Activated T-cell treated with anti-CD3 and anti-CD28 coated beads for 24 hours (primary cell): Measurements from ENCODE around the gene MBP.

Experiments
- DNase-seq: peaks from one replicate; pipeline ENCODE4 v3.0.0-alpha.2; 2020; ENCODE audit warnings: low read depth

The MBP gene

DNA sequence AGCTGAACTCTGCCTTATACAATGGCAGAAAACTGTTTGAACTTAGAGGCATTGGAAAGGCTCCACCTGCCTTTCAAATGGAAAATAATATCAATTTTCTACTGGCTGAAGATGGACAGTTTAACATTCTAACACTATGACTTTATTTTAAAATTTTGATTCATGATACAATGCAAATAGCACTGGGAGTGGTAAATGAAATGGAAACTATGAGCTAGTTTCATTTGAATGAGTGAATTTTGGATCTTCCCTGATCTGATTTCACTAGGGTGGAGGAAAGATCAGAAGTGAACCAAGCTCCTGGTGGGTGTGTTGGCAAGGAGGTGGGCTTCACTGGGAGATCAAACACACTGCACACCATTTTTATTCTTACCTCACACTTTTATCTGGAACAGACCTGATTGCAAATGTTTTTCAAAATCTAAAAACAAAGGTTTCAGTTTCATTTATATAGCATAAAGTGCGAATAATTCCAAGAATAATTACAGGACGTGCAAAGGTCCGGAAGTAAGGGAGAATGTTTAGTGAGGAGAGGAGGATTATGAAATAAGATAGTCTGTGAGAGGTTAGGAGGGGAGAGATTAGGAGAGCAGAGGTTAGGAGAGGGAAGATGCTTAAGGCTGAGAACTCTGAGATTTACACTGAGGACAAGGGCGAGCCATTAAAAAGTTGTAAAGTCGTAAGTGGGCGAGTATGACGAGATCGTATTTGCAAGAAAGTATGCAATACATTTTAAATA lies 18.6 kb upstream of the MBP start:
- DNase-seq: no peak

DNA sequence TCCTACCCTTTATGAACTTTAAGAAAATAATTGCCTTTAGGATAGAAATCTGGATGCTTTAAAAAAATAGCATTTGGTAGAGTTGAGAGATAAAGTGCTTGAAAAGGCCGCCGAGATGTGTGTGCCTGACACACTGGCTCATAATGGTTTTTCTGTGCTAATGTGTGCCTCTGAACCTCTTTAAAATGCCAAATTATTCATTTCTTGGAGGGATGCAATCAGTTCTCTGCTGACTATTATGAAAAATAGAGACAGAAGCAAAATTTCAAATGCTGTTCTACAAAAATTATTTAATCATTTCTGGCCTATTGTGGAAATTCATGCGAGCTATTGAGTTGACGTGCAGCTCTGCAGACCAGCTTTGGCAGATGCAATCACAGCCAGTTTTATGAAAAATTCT lies 18.0 kb upstream of the MBP start:
- DNase-seq: no peak

DNA sequence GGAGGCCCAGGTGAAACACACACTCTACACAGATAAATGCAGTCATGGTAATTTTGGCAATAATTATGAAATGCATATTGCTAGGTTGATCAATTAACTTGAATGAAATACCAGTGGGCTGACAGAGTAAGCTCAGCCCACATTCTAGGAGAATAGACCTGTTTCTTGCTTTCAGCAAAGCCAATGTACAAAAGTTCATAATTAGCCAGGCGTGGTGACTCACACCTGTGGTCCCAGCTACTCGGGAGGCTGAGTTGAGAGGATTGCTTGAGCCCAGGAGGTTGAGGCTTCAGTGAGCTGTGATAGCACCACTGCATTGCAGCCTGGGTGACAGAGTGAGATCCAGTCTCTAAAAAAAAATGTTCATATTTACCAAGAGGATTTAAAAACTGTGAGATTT lies 15.7 kb upstream of the MBP start:
- DNase-seq: no peak

DNA sequence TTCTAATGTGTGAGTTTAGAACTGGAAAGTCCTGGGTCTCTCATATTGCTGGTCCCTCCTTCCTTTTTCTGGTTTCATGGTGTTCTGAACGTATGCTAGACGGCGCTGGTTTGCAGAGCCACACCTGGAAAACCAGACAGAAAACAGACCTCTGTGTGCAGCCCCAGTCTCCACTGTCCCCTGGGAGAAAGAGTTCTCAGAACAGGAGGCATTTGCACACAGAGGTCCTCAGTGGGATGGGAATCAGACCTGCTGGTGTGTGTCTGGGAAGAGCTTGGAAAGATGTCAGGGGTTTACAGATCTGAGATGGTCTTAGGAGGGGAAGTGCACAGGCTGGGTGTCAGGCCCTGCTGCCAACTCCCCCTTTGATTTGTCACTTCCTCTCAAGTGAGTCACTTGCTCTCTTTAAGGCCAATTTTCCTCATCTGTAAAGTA lies 14.9 kb upstream of the MBP start:
- no peak for DNase-seq

DNA sequence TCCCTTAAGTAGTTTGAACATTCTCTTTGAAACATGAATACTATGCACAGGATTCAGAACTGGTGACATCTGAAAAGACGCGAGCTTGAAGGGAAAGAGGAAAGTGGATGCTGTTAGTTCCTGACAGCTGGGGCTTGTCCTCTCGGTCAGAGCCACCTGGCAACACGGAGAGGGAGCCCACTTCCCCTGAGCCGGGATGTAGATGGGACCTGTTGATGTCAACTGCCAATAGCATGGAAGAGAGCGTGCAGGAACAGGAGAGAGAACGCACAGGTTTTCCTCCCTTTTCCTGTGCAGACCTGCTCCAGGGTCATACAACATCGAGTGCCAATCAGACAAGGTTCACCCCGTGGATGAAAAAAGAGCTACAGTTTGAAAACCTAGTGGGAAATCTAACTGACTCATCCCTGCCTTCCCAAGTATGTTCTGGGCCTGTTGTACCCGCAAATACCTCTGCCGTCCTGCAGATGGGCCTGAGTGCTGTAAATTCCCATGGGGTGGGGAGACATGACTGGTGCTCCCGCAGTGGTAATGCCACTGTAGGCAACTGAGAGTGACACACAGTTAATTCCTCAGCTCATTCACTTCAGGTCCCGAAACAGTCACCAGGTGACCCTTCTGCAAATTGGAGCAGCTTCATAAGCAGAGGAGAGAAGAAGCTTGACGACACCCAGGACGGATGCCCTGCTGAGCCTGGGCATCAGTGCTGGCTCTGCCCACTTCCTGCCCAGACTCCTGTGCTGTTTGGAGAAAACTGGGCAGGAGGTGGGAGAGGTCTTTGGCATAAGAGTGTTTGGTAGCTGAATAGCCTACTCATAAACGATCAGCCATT lies 13.9 kb upstream of the MBP start:
- no peak for DNase-seq

DNA sequence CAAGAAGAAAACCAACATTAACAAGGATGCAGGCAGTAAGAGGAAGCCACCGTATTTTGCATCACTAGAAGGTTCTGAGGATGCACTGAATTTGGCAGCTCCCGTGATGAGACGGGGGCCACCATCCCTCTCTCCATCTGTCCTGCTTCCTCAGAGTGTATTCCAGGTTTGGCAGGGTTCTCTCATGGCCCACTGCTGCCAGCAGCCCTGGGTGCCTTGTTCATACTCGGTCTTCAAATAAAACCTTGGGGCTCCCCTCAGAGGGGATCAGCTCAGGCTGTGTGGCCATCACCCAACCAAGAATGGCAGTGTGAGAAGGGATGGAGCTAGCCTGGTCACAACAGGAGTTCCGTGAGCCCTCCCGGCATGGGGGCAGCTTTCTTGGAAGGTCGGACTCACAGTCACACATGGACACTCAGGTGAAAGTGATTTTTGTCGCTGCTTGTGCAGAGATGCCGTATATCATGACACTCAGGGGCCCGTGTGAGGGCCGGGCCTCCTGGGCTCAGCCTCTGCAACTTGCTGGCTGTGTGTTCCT lies 12.8 kb upstream of the MBP start:
- no peak for DNase-seq

DNA sequence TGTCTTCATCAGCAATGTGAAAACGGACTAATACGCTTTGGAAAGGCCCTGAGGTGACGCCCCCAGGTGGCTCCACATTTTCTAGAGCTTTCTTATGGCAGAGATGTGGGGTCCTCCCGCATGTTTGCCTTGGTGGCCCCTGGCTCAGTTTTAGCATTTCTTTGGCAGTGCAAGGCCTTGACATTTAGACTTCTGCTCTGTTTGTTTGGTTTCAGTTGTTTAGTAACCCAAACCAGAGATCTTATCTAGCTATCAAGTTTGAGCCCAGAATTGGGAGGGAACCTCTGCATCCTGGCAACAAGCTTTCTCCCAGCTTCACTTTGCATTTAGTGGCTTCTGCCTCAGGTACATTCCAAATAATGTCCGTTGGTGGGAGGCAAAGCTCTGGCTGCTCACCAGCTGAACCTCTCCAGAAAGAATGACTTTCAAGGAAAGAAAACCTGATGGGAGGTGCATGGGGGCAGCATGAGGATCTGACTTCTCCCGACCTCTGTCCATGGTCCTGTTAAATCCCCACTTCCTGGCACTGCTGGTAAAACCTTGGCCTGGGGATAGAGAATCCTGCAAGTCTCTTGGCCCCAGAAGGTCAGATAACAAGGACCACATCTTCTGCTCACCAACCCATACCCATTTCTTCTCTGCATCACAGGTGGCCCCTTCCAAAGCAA lies 12.0 kb upstream of the MBP start:
- DNase-seq: no peak

DNA sequence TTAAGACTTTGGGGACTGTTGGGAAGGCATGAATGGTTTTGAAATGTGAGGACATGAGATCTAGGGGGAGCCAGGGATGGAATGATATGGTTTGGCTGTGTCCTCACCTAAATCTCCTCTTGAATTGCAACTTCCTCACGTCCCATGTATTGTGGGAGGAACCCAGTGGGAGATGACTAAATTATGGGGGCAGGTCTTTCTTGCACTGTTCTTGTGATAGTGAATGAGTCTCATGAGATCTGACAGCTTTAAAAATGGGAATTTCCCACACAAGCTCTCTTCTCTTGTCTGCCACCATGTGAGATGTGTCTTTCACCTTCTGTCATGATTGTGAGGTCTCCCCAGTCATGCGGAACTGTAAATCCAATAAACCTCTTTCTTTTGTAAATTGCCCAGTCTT lies 11.5 kb upstream of the MBP start:
- DNase-seq: no peak

DNA sequence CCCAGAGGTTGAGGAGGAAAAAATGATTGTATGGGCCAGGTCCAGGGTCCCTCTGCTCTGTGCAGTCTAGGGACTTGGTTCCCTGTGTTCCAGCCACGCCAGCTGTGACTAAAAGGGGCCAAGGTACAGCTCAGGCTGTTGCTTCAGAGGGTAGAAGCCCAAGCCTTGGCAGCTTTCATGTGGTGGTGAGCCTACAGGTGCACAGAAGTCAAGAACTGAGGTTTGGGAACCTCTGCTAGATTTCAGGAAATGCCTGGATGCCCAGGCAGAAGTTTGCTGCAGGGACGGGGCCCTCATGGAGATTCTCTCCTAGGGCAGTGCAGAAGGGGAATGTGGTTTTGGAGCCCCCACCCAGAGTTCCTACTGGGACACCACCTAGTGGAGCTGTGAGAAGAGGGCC lies 10.6 kb upstream of the MBP start:
- DNase-seq: no peak

DNA sequence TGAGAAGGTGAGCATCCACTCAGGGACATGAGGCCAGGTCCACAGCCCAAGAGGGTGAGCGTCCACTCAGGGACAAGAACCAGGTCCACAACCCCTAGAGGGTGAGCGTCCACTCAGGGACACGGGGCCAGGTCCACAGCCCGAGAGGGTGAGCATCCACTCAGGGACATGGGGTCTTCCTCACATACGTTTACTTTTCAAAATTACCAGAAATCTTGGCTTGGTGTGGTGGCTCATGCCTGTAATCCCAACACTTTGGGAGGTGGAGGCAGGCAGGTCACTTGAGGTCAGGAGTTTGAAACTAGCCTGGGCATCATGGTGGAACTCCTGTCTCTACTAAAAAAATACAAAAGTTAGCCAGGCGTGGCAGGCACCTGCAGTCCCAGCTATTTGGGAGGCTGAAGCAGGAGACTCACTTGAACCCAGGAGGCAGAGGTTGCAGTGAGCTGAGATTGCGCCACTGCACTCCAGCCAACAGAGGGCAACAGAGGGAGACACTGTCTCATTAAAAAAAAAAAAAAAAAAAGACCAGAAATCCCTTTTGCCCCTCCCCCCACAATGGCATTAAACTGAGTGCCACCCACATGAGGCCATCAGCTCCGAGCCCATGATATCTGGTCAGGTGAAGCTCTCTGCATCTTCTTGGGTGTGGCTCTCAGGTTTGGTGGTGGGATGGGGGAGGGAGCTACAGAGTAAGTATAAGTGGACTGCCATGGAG lies 9.0 kb upstream of the MBP start:
- DNase-seq: no peak

DNA sequence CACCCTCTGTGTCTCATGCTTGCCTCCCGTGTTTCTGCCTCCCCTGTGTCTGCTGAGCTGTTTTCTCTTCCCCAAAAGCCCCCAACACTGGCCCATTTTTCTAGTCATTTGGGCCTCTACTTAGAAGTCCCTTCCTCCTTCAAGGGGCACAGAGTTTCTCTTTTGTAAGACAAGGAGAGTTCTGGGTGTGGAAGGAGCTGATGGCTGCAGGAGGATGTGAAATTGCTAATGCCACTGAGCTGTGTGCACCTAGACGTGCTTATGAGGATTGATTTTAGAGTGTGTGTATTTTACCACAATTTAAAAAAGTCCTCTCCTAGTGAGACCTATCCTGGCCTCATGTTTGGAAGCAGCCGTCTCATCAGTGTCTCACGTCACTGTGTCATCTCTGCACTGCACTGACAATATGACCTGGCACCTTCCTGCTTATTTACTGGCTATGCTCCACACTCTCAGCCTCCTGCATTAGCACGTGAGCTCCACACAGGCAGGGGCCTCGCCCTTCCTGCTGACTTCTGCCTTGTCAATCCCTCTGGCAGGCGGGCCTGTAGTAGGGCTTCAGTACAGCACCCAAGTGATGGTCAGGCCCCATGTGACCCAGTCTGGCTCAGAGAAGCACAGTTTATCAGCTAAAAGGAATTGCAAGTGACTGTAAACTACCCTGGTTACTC lies 8.0 kb upstream of the MBP start:
- no peak for DNase-seq

DNA sequence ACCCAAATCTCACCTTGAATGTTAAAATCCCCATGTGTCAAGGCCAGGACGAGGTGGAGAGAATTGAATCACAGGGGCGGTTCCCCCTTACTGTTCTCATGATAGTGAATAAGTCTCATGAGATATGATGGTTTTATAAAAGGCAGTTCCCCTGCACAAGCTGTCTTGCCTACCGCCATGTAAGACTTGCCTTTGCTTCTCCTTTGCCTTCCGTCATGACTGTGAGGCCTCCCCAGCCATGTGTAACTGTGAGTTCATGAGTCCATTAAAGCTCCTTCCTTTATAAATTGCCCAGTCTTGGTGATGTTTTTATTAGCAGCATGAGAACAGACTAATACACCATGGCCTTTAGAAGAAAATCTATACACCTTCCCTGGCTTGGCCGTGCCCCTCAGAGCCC lies 7.4 kb upstream of the MBP start:
- DNase-seq: no peak

DNA sequence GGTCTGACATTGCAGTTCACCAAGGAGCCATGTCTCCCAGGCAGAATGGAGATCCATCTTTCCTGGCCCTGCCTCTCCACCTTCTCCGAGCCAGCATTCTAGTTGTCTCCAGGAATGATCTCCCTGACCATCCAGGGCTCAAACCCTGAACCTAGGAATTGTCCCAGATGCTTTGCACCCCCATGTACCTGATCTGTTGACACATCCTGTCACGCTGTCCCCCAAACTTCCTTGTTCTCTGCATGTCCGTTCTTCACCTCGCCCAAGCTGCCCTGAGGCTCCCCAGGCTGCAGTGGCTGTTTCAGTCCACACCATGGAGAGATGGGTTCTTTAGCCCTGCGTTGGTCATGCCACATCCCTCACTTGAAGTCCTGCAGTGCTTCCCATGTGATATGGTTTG lies 7.0 kb upstream of the MBP start:
- DNase-seq: no peak

DNA sequence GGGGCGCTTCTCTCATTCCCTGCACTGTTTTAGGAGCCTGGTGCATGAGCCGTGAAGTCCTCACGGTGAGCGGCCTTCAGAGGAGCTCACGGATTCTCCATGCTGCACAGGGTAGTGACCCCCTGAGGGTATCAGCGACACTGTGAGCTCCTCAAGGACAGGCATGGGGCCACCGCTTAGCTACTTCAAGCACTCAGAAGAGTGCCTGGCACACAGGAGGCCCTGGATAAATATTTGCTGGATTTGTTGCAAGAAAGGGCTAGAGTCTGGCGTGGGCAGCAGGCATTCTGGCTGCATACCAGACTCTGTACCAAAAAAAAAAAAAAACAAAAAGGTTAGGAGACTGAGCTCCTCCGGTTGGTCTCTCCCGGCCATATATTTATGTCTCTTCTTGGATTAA lies 5.7 kb upstream of the MBP start:
- no peak for DNase-seq

DNA sequence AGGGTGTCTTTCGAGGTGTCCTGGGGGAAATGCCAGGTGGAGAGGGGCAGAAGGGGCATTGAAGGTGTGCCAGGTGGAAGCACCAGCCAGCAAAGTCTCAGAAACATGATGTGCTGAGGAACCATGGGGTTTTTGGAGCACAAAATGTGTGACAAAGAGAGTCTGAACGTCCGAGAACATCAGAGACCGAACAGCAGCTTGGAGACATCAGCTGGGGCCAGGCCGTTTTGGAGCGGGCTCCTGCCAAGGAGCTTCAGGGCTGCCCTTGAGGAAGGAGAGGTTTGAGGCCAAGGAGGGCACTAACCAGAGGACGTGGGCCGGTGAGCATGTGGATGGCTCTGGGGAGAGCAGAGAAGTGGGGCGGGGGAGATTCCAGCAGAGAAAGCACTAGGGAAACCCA lies 5.3 kb upstream of the MBP start:
- no peak for DNase-seq

DNA sequence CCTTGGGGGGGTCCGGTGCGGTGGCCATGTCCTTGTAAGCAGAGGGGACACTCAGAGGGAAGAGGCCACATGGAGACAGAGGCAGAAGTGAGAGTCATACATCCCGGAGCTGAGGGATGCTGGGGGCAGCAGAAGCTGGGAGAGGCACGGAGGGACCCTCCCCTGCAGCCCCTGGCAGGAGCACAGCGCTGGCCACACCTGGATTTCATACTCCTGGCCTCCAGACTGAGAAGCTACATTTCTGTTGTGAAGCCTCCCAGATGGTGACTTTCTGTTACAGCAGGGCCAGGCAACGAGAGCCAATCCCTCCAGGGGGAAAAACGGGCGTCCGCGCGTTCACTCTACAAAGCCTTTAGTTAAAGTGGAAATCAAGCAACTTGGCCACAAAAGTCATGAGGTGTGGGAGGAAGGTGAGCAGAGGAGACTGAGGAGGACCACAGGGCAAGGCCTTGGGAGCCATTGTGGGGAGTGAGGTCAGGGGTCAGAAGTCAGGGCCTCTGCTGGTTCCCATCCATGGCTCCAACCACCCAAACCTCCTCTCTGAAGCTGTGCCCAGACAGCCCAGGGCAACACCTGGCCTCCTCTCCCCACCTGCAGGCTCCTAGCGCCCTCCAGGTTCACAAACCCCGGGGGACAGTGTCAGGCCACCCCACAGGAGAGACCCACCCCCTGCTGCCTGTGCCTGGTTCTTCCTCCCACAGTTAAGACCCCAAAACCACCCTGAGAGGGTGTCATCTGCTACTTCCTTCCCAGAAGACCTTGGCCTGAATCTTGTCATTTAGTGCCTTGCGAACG lies 4.5 kb upstream of the MBP start:
- no peak for DNase-seq

DNA sequence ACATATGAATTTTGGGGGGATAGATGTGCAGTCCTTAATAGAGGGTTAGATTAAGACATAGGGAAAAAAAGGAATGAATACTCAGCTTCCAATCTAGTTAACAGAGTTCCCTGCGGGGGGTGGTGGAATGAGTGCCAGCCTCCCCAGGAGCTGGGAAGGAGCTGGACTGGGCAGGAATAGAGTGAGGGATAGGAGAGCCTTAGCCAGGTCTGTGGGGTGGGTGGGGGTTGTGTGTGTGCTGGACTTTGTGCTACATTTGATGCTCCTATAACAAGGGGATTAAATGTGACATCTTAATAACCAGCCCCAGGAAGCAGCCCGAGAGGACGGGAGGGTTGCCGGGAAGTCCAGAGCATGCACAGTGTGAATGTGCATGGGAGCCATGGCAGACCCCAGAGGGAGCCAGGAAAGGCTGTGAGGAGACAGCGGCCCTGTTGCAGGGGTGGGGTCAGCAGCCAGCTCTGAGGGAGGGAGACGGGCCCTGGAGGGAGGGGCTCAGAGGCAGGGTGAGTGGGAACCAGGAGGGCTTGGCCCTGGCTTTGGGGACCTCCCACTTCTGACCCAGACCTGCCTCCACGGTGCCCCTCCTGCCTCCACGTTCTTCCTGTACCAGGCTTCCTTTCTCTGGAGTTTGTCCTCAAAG lies 3.6 kb upstream of the MBP start:
- no peak for DNase-seq

DNA sequence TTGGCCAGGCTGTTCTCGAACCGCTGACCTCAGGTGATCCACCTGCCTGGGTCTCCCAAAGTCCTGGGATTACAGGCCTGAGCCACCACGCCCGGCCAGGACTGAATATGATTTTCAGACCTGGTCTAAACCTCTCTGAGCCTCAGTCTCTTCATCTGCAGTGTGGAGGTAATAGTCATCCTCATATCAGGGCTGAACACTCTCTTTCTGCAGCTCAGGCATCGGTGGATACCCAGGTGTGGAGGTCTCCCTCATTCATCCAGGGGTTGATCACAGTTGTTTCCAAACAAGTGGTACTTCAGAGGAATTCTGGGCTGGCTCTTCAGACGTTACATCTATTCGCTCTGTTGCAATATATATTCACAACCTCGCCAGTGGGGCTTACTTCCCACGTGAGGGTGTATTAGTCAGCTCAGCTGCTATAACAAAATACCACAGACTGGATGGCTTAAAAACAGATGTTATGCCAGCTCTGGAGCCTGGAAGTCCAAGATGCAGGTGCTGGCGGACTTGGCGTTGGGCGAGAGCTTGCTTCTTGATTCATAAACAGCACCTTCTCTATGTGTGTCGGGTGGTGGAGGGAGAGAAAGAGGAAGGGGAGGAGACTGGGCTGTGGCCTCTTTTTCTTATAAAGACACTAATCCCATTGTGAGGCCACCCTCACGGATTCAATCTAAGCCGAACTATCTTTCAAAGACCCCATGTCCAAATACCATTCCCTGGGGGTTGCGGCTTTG lies 2.9 kb upstream of the MBP start:
- DNase-seq: no peak

DNA sequence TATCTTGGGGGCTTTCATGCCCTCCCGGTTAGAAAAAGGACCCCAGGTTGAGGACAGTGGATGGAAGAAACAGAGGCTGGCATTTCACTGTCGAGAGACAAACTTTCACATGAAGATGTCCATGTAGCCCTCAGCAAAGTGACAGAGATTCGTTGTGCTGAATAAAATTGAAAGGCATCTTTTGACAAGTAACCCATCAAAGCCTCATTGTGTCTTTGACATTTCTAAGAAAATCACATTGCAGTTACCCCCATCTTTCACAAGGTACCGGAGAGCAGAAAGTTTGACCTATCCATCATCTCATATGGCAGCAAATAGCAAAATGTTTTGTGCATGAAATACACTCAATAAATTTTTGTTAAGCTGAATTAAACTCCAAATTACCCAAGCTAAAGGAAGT lies 2.0 kb upstream of the MBP start:
- DNase-seq: no peak
